SU-DHL-6 (cell line): ENCODE data around the gene KSR1.

Experiments used
- H2AFZ ChIP-seq: fragments of 200-600 bp; sonication (generic); 2 replicates; pipeline ENCODE4 v1.6.1; 2014; ENCODE audit warnings: low read depth, mild to moderate bottlenecking, moderate library complexity, mixed read lengths, antibody characterized with exemption, low read length; ENCODE audit not compliant: severe bottlenecking
- H3F3A ChIP-seq: fragments of 200-600 bp; shearing (Covaris generic); 2 replicates; pipeline ENCODE4 v1.6.0; 2016; ENCODE audit warnings: antibody characterized with exemption, mild to moderate bottlenecking; ENCODE audit not compliant: insufficient read depth
- H3K27ac ChIP-seq: fragments of 200-600 bp; sonication (generic); 2 replicates; pipeline ENCODE4 v1.5.1; 2016; ENCODE audit warnings: low read depth, mild to moderate bottlenecking, low read length, moderate library complexity, mixed read lengths
- H3K27me3 ChIP-seq: fragments of 200-600 bp; sonication (generic), shearing (Covaris generic); 2 replicates; pipeline ENCODE4 v1.6.0; 2014; ENCODE audit warnings: mild to moderate bottlenecking, low read length
- H3K36me3 ChIP-seq: fragments of 200-600 bp; sonication (generic); 2 replicates; pipeline ENCODE4 v1.6.1; 2014; ENCODE audit warnings: mild to moderate bottlenecking, low read length, mixed read lengths
- H3K4me2 ChIP-seq: fragments of 300-600, 200-600 bp; shearing (Covaris generic), sonication (generic); 2 replicates; pipeline ENCODE4 v1.6.0; 2014; ENCODE audit warnings: low read length, low read depth, mild to moderate bottlenecking; ENCODE audit not compliant: poor library complexity, severe bottlenecking
- H3K4me3 ChIP-seq: fragments of 200-600 bp; sonication (generic); 2 replicates; pipeline ENCODE4 v1.5.1; 2014; ENCODE audit warnings: antibody characterized with exemption, low read length, mild to moderate bottlenecking, mixed read lengths; ENCODE audit not compliant: insufficient read depth, poor library complexity, severe bottlenecking
- H3K79me2 ChIP-seq: fragments of 200-600 bp; sonication (generic); 2 replicates; pipeline ENCODE4 v1.6.1; 2014; ENCODE audit warnings: mild to moderate bottlenecking, low read length, moderate library complexity; ENCODE audit not compliant: insufficient read depth
- H3K9ac ChIP-seq: fragments of 200-600 bp; sonication (generic); 2 replicates; pipeline ENCODE4 v1.7.0; 2014; ENCODE audit warnings: mild to moderate bottlenecking, low read length
- H3K9me2 ChIP-seq: fragments of 200-600 bp; sonication (generic); replicated peaks from 2 replicates; pipeline ENCODE4 v1.6.1; 2014; ENCODE audit warnings: low read length; ENCODE audit not compliant: insufficient read depth
- H3K9me3 ChIP-seq: fragments of 200-600 bp; sonication (generic); 2 replicates; pipeline ENCODE4 v1.6.1; 2014; ENCODE audit warnings: low read length, mixed read lengths; ENCODE audit not compliant: insufficient read depth
- H4K20me1 ChIP-seq: fragments of 200-600 bp; sonication (generic); 2 replicates; pipeline ENCODE4 v1.6.1; 2014; ENCODE audit warnings: low read depth, mild to moderate bottlenecking, antibody characterized with exemption, low read length, moderate library complexity, mixed read lengths
- CTCF ChIP-seq: fragments of 200-600 bp; sonication (generic); IDR thresholded peaks from one replicate; pipeline ENCODE4 v1.5.1; 2017; ENCODE audit warnings: antibody characterized with exemption, mild to moderate bottlenecking, low read length, moderate library complexity; ENCODE audit not compliant: insufficient read depth, poor library complexity, severe bottlenecking
- EZH2phosphoT487 ChIP-seq: fragments of 200-600 bp; sonication (generic), shearing (Covaris generic); conservative IDR thresholded peaks from 2 replicates; pipeline ENCODE4 v1.6.1; 2018; ENCODE audit warnings: mild to moderate bottlenecking, antibody characterized with exemption, low read length, moderate library complexity, mixed read lengths

KSR1 gene

GRCh38 chr17:27577884-27578717 lies 121.9 kb downstream of the KSR1 start:
- H3K9me3 ChIP-seq: no peaks in the 10 kb centered on the region
- no peaks in the 10 kb centered on the region for H3F3A ChIP-seq
- H2AFZ ChIP-seq: no peak overlapping the region
- H3K36me3 ChIP-seq: no peaks in the 10 kb centered on the region
- H4K20me1 ChIP-seq: no peaks in the 10 kb centered on the region
- H3K27ac ChIP-seq: no peak overlapping the region
- H3K79me2 ChIP-seq: no peaks in the 10 kb centered on the region
- TF ChIP-seq EZH2phosphoT487: no peak
- no peak for TF ChIP-seq CTCF
- no peak overlapping the region for H3K4me2 ChIP-seq
- H3K4me3 ChIP-seq: no peak overlapping the region
- H3K27me3 ChIP-seq: no peaks in the 10 kb centered on the region
- no peaks in the 10 kb centered on the region for H3K9me2 ChIP-seq
- H3K9ac ChIP-seq: no peak overlapping the region

DNA sequence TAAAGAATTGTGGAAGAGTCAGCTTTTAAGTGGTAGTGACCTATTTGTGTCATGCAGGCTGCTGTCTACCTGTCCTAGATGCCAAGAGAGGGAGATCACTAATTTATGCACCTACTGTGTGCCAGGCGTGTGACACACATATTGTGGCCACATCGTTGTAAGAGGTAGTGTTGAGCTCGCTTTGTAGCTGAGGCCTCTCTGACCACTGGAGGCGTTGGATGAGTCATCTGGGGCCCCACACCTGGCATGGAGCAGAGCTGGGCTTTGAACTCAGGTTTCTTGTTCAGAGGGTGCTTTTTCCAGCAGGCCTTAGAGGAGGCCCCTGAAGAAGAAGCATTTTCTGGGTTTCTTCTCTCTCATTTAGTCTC lies 122.5 kb downstream of the KSR1 start:
- no peak for TF ChIP-seq EZH2phosphoT487
- no peak for TF ChIP-seq CTCF
- no peaks in the 10 kb centered on the region for H3K36me3 ChIP-seq
- H3K27me3 ChIP-seq: no peaks in the 10 kb centered on the region
- H3K9me3 ChIP-seq: no peaks in the 10 kb centered on the region
- H3K9ac ChIP-seq: no peak overlapping the region
- no peaks in the 10 kb centered on the region for H3F3A ChIP-seq
- H3K27ac ChIP-seq: no peak overlapping the region
- H4K20me1 ChIP-seq: no peaks in the 10 kb centered on the region
- no peak overlapping the region for H3K4me2 ChIP-seq
- no peaks in the 10 kb centered on the region for H3K79me2 ChIP-seq
- no peak overlapping the region for H2AFZ ChIP-seq
- no peak overlapping the region for H3K4me3 ChIP-seq
- no peaks in the 10 kb centered on the region for H3K9me2 ChIP-seq

GRCh38 chr17:27579304-27579703 lies 123.1 kb downstream of the KSR1 start:
- H3K27ac ChIP-seq: no peak overlapping the region
- H3K4me2 ChIP-seq: no peak overlapping the region
- H3F3A ChIP-seq: no peaks in the 10 kb centered on the region
- no peak overlapping the region for H2AFZ ChIP-seq
- no peak overlapping the region for H3K9ac ChIP-seq
- no peaks in the 10 kb centered on the region for H3K9me3 ChIP-seq
- H3K36me3 ChIP-seq: no peaks in the 10 kb centered on the region
- H3K4me3 ChIP-seq: no peak overlapping the region
- TF ChIP-seq CTCF (no peak), EZH2phosphoT487 (no peak)
- H3K9me2 ChIP-seq: no peaks in the 10 kb centered on the region
- H3K79me2 ChIP-seq: no peaks in the 10 kb centered on the region
- no peaks in the 10 kb centered on the region for H3K27me3 ChIP-seq
- H4K20me1 ChIP-seq: no peaks in the 10 kb centered on the region
